Body of pancreas (tissue), 4 donors: ENCODE measurements around the gene HELZ2. TPM values are rescaled to one million over a fixed set of nuclear protein-coding genes. Genes with fewer than 3 reads are reported as not detected.

Source experiments
- ATAC-seq: fragments of 150-250 bp; one replicate; pipeline ENCODE4 v1.9.1; 2016
- DNase-seq, 4 donors: peaks; one replicate each; pipeline ENCODE4 v3.0.0-alpha.2; 2019
- H3K27ac ChIP-seq, 4 donors: fragments of 200-600 bp; sonication (generic); 1 replicate in 3 of 4; 2 replicates in 1 of 4; pipeline versions ENCODE4 v1.5.1 to v1.6.1; 2016 to 2019; ENCODE audit warnings: mild to moderate bottlenecking in 1 of 4, mixed read lengths in 1 of 4, moderate library complexity in 1 of 4
- H3K27me3 ChIP-seq, 2 donors: fragments of 200-600 bp; sonication (generic); one replicate each; pipeline ENCODE4 v1.6.0; 2016; ENCODE audit warnings: mild to moderate bottlenecking in 1 of 2
- H3K36me3 ChIP-seq, 2 donors: fragments of 200-600 bp; sonication (generic); replicated peaks in 1 of 2; 2 replicates each; pipeline ENCODE4 v1.5.1; 2016; ENCODE audit warnings: low read depth in 2 of 2; ENCODE audit not compliant: insufficient read depth in 1 of 2
- H3K4me1 ChIP-seq: fragments of 200-600 bp; sonication (generic); one replicate; pipeline ENCODE4 v1.6.0; 2016
- H3K4me3 ChIP-seq, 2 donors: fragments of 200-600 bp; sonication (generic); 1 replicate in 1 of 2; 2 replicates in 1 of 2; pipeline ENCODE4 v1.5.1; 2016 to 2019
- H3K9me3 ChIP-seq, 3 donors: fragments of 200-600 bp; sonication (generic); 1 replicate in 2 of 3; 2 replicates in 1 of 3; pipeline ENCODE4 v1.5.1; 2016
- CTCF ChIP-seq, 7 experiments: fragments of 450-650 bp in 4 of 7; fragments of 200-600 bp in 3 of 7; sonication (generic) in 3 of 7; IDR thresholded peaks; one replicate each; pipeline ENCODE4 v1.5.1; 2016 to 2019; ENCODE audit warnings: antibody characterized with exemption in 7 of 7
- POLR2A ChIP-seq, 3 donors: fragments of 450-650 bp; IDR thresholded peaks; one replicate each; pipeline ENCODE4 v1.6.1; 2016; ENCODE audit warnings: antibody characterized with exemption in 3 of 3, mild to moderate bottlenecking in 2 of 3
- WGBS, 2 donors: methylation state at CpG; one replicate each; pipeline ENCODE4 v1.1.5; 2017; 5-methylcytosine and 5-hydroxymethylcytosine counted together
- intact Hi-C: fragments of 100-400 bp; cut with DNase I; formaldehyde crosslinking; loops from one replicate; pipeline ENCODE4 v1.15.1; 2023
- total RNA-seq, 2 donors: library from RNA; depleted of rRNA; stranded (reverse); fragments of >200 nt; gene quantifications; one replicate each; pipeline ENCODE4 v1.1.0, GENCODE V29; 2016

Gene HELZ2
- total RNA-seq, 2 donors from 2014 or later, result 20.8 to 33.3 TPM

- TF ChIP-seq CTCF (IDR thresholded peaks at IDR 0.05) (no peak), POLR2A (IDR thresholded peaks at IDR 0.05) (no peak)
- Histone ChIP-seq H3K27ac (no peak overlapping the region), H3K36me3 (no peaks in the 10 kb centered on the region), H3K9me3 (no peaks in the 10 kb centered on the region), H3K4me1 (peaks cover 21% of the 10 kb centered on the region), H3K4me3 (no peak overlapping the region), H3K27me3 (no peaks in the 10 kb centered on the region)
- 89% methylated on average over 11 to 28 of the region's 28 CpGs for WGBS, 2 donors
- DNase-seq, result no peak
- intact Hi-C loops, result no loop called here
- ATAC-seq, result no peak
Measured at GRCh38 chr20:63570281-63571086, 3.6 kb downstream of the HELZ2 start.

GRCh38 chr20:63568986-63569949, 4.8 kb downstream of the HELZ2 start:
- no peaks in the 10 kb centered on the region for H3K9me3 ChIP-seq
- WGBS, 2 donors, result 88 to 90% methylated on average over 2 to 41 of the region's 46 CpGs
- TF ChIP-seq CTCF (IDR thresholded peaks at IDR 0.05) (no peak), POLR2A (IDR thresholded peaks at IDR 0.05) (no peak)
- no peaks in the 10 kb centered on the region for H3K27me3 ChIP-seq
- intact Hi-C loops, result no loop called here
- no peak for ATAC-seq
- no peak for DNase-seq
- no peak overlapping the region for H3K4me3 ChIP-seq
- H3K27ac ChIP-seq, result no peak overlapping the region
- H3K36me3 ChIP-seq, result no peaks in the 10 kb centered on the region
- H3K4me1 ChIP-seq, result peaks cover 16% of the 10 kb centered on the region

- Histone ChIP-seq H3K4me1 (peaks cover 13% of the 10 kb centered on the region), H3K27ac (no peak overlapping the region), H3K4me3 (no peak overlapping the region), H3K9me3 (no peaks in the 10 kb centered on the region), H3K27me3 (no peaks in the 10 kb centered on the region), H3K36me3 (no peaks in the 10 kb centered on the region)
- ATAC-seq, result no peak
- no peak for DNase-seq
- TF ChIP-seq POLR2A (IDR thresholded peaks at IDR 0.05), result no peak
- TF ChIP-seq CTCF (IDR thresholded peaks at IDR 0.05), result no peak
- intact Hi-C loops, result no loop called here
- WGBS, 2 donors, result 75 to 96% methylated on average over 19 to 38 of the region's 43 CpGs
Measured at GRCh38 chr20:63568170-63568981, 5.7 kb downstream of the HELZ2 start.

GRCh38 chr20:63567386-63568169, 6.5 kb downstream of the HELZ2 start:
- no peak overlapping the region for H3K27ac ChIP-seq
- no peaks in the 10 kb centered on the region for H3K9me3 ChIP-seq
- no peaks in the 10 kb centered on the region for H3K27me3 ChIP-seq
- H3K4me3 ChIP-seq, result no peak overlapping the region
- 77 to 91% methylated on average over 18 to 37 of the region's 37 CpGs for WGBS, 2 donors
- intact Hi-C loops, result no loop called here
- peaks cover 6% of the 10 kb centered on the region for H3K4me1 ChIP-seq
- H3K36me3 ChIP-seq, result no peaks in the 10 kb centered on the region
- DNase-seq (peak in 1 of 4 donors; percentile 58), ATAC-seq (no peak)
- no peak for TF ChIP-seq CTCF (IDR thresholded peaks at IDR 0.05)
- TF ChIP-seq POLR2A (IDR thresholded peaks at IDR 0.05), result no peak
